HL-60/S4 (cell line): ENCODE data around the gene C4orf33.
"Not testable (repeated sequence)": the region's sequence is repeated elsewhere in the genome, so short reads cannot be mapped to it uniquely, and the experiment has no call there.

Experiments
- in situ Hi-C: fragments of 300-500 bp; cut with MboI; formaldehyde crosslinking; loops from 2 replicates; pipeline ENCODE4 v1.14.3; 2022; ENCODE audit warnings: low sequenced_read_pairs

Gene C4orf33

GRCh38 chr4:129095811-129096454 lies at the start of gene C4orf33:
C4orf33 (plus strand) TSS chr4:129096152; CDS start chr4:129102611, 6,459 bp downstream.
- in situ Hi-C loops: no loop called here

GRCh38 chr4:129059028-129059427 lies 36.9 kb upstream of the C4orf33 start:
- in situ Hi-C loops: no loop called here

GRCh38 chr4:129062580-129062979 lies 33.4 kb upstream of the C4orf33 start:
- in situ Hi-C loops: no loop called here

GRCh38 chr4:129063640-129064039 lies 32.3 kb upstream of the C4orf33 start:
- in situ Hi-C loops: no loop called here

GRCh38 chr4:129064717-129065116 lies 31.2 kb upstream of the C4orf33 start:
- in situ Hi-C loops: no loop called here

- in situ Hi-C loops: not testable (repeated sequence)
Observed at GRCh38 chr4:129069537-129069936, 26.4 kb upstream of the C4orf33 start.

GRCh38 chr4:129077326-129077725 lies 18.6 kb upstream of the C4orf33 start:
- in situ Hi-C loops: no loop called here

- in situ Hi-C loops: no loop called here
Observed at GRCh38 chr4:129080129-129080528, 15.8 kb upstream of the C4orf33 start.

- in situ Hi-C loops: no loop called here
Observed at GRCh38 chr4:129082302-129082701, 13.7 kb upstream of the C4orf33 start.

GRCh38 chr4:129085472-129085871 lies 10.5 kb upstream of the C4orf33 start:
- in situ Hi-C loops: no loop called here

- in situ Hi-C loops: no loop called here
Observed at GRCh38 chr4:129087516-129087915, 8.4 kb upstream of the C4orf33 start.

GRCh38 chr4:129092631-129093190 lies 3.2 kb upstream of the C4orf33 start:
- in situ Hi-C loops: no loop called here

- in situ Hi-C loops: no loop called here
Observed at GRCh38 chr4:129093191-129093920, 2.6 kb upstream of the C4orf33 start, which contains the start of gene SCLT1. SCLT1 (minus strand) TSS chr4:129093539; CDS start chr4:129093103, 436 bp downstream.

GRCh38 chr4:129094347-129094746 lies 1.6 kb upstream of the C4orf33 start:
- in situ Hi-C loops: no loop called here

- in situ Hi-C loops: no loop called here
Observed at GRCh38 chr4:129098531-129099001, 2.6 kb downstream of the C4orf33 start.

GRCh38 chr4:129109965-129110824 lies 14.2 kb downstream of the C4orf33 start:
- in situ Hi-C loops: no loop called here

- in situ Hi-C loops: no loop called here
Observed at GRCh38 chr4:129110931-129111330, 15.0 kb downstream of the C4orf33 start.

GRCh38 chr4:129111919-129112318 lies 16.0 kb downstream of the C4orf33 start:
- in situ Hi-C loops: no loop called here

GRCh38 chr4:129113434-129113833 lies 17.5 kb downstream of the C4orf33 start:
- in situ Hi-C loops: no loop called here

- in situ Hi-C loops: no loop called here
Observed at GRCh38 chr4:129113919-129114318, 18.0 kb downstream of the C4orf33 start.

- in situ Hi-C loops: no loop called here
Observed at GRCh38 chr4:129117705-129118104, 21.8 kb downstream of the C4orf33 start.
